MM.1S (cell line): ENCODE data around the gene OR1I1.

Experiments
- DNase-seq: peaks from one replicate; pipeline ENCODE4 v3.0.0-alpha.2; 2015
- H2AFZ ChIP-seq: fragments of 300-600 bp; sonication (generic); 2 replicates; pipeline ENCODE4 v1.6.0; 2016; ENCODE audit warnings: antibody characterized with exemption, low read length
- H3F3A ChIP-seq: fragments of 300-600 bp; sonication (generic); 2 replicates; pipeline ENCODE4 v1.6.1; 2016; ENCODE audit warnings: mild to moderate bottlenecking, antibody characterized with exemption, low read length, moderate library complexity, mixed read lengths; ENCODE audit not compliant: insufficient read depth
- H3K27ac ChIP-seq: fragments of 300-600 bp; sonication (generic); 2 replicates; pipeline ENCODE4 v1.5.1; 2016; ENCODE audit warnings: mild to moderate bottlenecking, low read length
- H3K27me3 ChIP-seq: fragments of 300-600 bp; sonication (generic); replicated peaks from 2 replicates; pipeline ENCODE4 v1.6.0; 2016; ENCODE audit warnings: low read length; ENCODE audit not compliant: insufficient read depth
- H3K36me3 ChIP-seq: fragments of 300-600 bp; sonication (generic); replicated peaks from 2 replicates; pipeline ENCODE4 v1.6.1; 2016; ENCODE audit warnings: mild to moderate bottlenecking, low read length, mixed read lengths; ENCODE audit not compliant: insufficient read depth
- H3K4me1 ChIP-seq: fragments of 300-600 bp; sonication (generic); 2 replicates; pipeline ENCODE4 v1.6.1; 2016; ENCODE audit warnings: low read length, mixed read lengths
- H3K4me2 ChIP-seq: fragments of 300-600 bp; sonication (generic); 2 replicates; pipeline ENCODE4 v1.6.0; 2016; ENCODE audit warnings: low read depth, low read length
- H3K4me3 ChIP-seq: fragments of 300-600 bp; sonication (generic); 2 replicates; pipeline ENCODE4 v1.5.1; 2016; ENCODE audit warnings: low read length, mixed read lengths
- H3K79me2 ChIP-seq: fragments of 300-600 bp; sonication (generic); 2 replicates; pipeline ENCODE4 v1.6.1; 2016; ENCODE audit warnings: mixed run types, low read length, mixed read lengths
- H3K9ac ChIP-seq: fragments of 300-600 bp; sonication (generic); 2 replicates; pipeline ENCODE4 v1.6.1; 2016; ENCODE audit warnings: low read length, mixed read lengths
- H3K9me2 ChIP-seq: fragments of 300-600 bp; sonication (generic); replicated peaks from 2 replicates; pipeline ENCODE4 v1.6.1; 2016; ENCODE audit warnings: mild to moderate bottlenecking, low read length, mixed read lengths; ENCODE audit not compliant: insufficient read depth
- H3K9me3 ChIP-seq: fragments of 300-600 bp; sonication (generic); replicated peaks from 2 replicates; pipeline ENCODE4 v1.6.1; 2016; ENCODE audit warnings: mild to moderate bottlenecking, low read length, mixed read lengths; ENCODE audit not compliant: insufficient read depth
- H4K20me1 ChIP-seq: fragments of 300-600 bp; sonication (generic); 2 replicates; pipeline ENCODE4 v1.6.1; 2016; ENCODE audit warnings: mild to moderate bottlenecking, low read length, moderate library complexity, mixed read lengths; ENCODE audit not compliant: insufficient read depth
- CTCF ChIP-seq: fragments of 300-600 bp; sonication (generic); IDR thresholded peaks from 2 replicates; pipeline ENCODE4 v1.5.1; 2016; ENCODE audit warnings: antibody characterized with exemption, low read length, mixed read lengths
- EZH2 ChIP-seq: fragments of 300-600 bp; sonication (generic); optimal IDR thresholded peaks from 2 replicates; pipeline ENCODE3; 2017; ENCODE audit warnings: low read depth, mild to moderate bottlenecking, antibody characterized with exemption, low read length, mixed read lengths
- EZH2phosphoT487 ChIP-seq: fragments of 300-600 bp; sonication (generic); IDR thresholded peaks from 2 replicates; pipeline ENCODE4 v1.6.1; 2018; ENCODE audit warnings: antibody characterized with exemption, low read length

The OR1I1 gene

GRCh38 chr19:15038294-15038693 lies 43.7 kb upstream of the OR1I1 start:
- Histone ChIP-seq H3K9me2 (no peaks in the 10 kb centered on the region), H3K4me2 (no peak overlapping the region), H4K20me1 (no peaks in the 10 kb centered on the region), H3F3A (no peaks in the 10 kb centered on the region), H3K27me3 (peaks cover 68% of the 10 kb centered on the region), H3K27ac (no peak overlapping the region), H3K4me3 (no peak overlapping the region), H3K9ac (no peak overlapping the region), H3K4me1 (no peaks in the 10 kb centered on the region), H3K9me3 (no peaks in the 10 kb centered on the region), H2AFZ (no peak overlapping the region), H3K36me3 (no peaks in the 10 kb centered on the region), H3K79me2 (no peaks in the 10 kb centered on the region)
- TF ChIP-seq CTCF (no peak), EZH2 (no peak), EZH2phosphoT487 (no peak)
- no peak for DNase-seq

DNA sequence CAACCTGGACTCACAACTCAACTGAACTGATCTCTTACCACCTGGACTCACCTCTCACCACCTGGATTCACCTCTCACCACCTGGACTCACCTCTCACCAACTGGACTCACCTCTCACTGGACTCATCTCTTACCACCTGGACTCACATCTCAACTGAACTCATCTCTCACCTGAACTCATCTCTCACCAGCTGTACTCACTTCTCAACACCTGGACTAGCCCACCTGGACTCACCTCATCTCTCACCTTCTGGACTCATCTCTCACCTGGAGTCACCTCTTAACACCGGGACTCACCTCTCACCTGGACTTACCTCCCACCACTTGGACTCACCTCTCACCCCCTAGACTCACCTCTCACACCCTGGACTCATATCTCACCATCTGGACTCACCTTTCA lies 40.0 kb upstream of the OR1I1 start:
- no peaks in the 10 kb centered on the region for H3K9me3 ChIP-seq
- no peak overlapping the region for H3K4me2 ChIP-seq
- no peak overlapping the region for H3K27ac ChIP-seq
- no peak overlapping the region for H3K4me3 ChIP-seq
- no peak overlapping the region for H3K9ac ChIP-seq
- peaks cover 71% of the 10 kb centered on the region for H3K27me3 ChIP-seq
- H3K79me2 ChIP-seq = no peaks in the 10 kb centered on the region
- TF ChIP-seq EZH2 (no peak), CTCF (no peak), EZH2phosphoT487 (no peak)
- no peak overlapping the region for H2AFZ ChIP-seq
- DNase-seq = no peak
- no peaks in the 10 kb centered on the region for H3K9me2 ChIP-seq
- no peaks in the 10 kb centered on the region for H4K20me1 ChIP-seq
- no peaks in the 10 kb centered on the region for H3F3A ChIP-seq
- H3K36me3 ChIP-seq = no peaks in the 10 kb centered on the region
- no peaks in the 10 kb centered on the region for H3K4me1 ChIP-seq

- H3K36me3 ChIP-seq = no peaks in the 10 kb centered on the region
- TF ChIP-seq CTCF (no peak), EZH2phosphoT487 (no peak), EZH2 (no peak)
- H4K20me1 ChIP-seq = no peaks in the 10 kb centered on the region
- no peaks in the 10 kb centered on the region for H3K9me3 ChIP-seq
- H3K9ac ChIP-seq = no peak overlapping the region
- H3K27me3 ChIP-seq = peaks cover 71% of the 10 kb centered on the region
- no peaks in the 10 kb centered on the region for H3K9me2 ChIP-seq
- no peaks in the 10 kb centered on the region for H3K4me1 ChIP-seq
- H2AFZ ChIP-seq = no peak overlapping the region
- DNase-seq = no peak
- H3F3A ChIP-seq = no peaks in the 10 kb centered on the region
- H3K4me3 ChIP-seq = no peak overlapping the region
- no peak overlapping the region for H3K27ac ChIP-seq
- H3K4me2 ChIP-seq = no peak overlapping the region
- no peaks in the 10 kb centered on the region for H3K79me2 ChIP-seq
Observed at GRCh38 chr19:15042826-15043225, 39.2 kb upstream of the OR1I1 start.
